Sigmoid colon (tissue), 4 donors: ENCODE data around the gene MS4A4A.

Experiments used
- CTCF ChIP-seq, 4 experiments: fragments of 450-650 bp in 3 of 4; fragments of 200-600 bp in 1 of 4; IDR thresholded peaks; one replicate each; pipeline ENCODE4 v1.5.1; 2016 to 2019; ENCODE audit warnings: antibody characterized with exemption in 4 of 4, mild to moderate bottlenecking in 3 of 4, moderate library complexity in 2 of 4
- POLR2A ChIP-seq, 2 donors: fragments of 450-650 bp; IDR thresholded peaks; one replicate each; pipeline ENCODE4 v1.6.1; 2016; ENCODE audit warnings: antibody characterized with exemption in 2 of 2, mild to moderate bottlenecking in 2 of 2, moderate library complexity in 2 of 2
- POLR2AphosphoS5 ChIP-seq, 4 donors: sonication (generic); formaldehyde crosslinking; IDR thresholded peaks; one replicate each; pipeline ENCODE4 v1.6.1; 2017; ENCODE audit warnings: antibody characterized with exemption in 4 of 4

GRCh38 chr11:60252213-60253108, 28.0 kb upstream of the MS4A4A start:
- TF ChIP-seq POLR2A (IDR thresholded peaks at IDR 0.05) = no peak
- no peak for TF ChIP-seq CTCF (IDR thresholded peaks at IDR 0.05)
- TF ChIP-seq POLR2AphosphoS5 (IDR thresholded peaks at IDR 0.05) = no peak
